Measurements from ENCODE around the gene ZBTB20.

ZBTB20 gene

GRCh38 chr3:114378760-114379159, 768.3 kb downstream of the ZBTB20 start:
- no peak overlapping the region for H3K4me3 ChIP-seq (replicated peaks; ENCODE audit: insufficient read depth, low read length)
- no peak for TF ChIP-seq CTCF (IDR thresholded peaks at IDR 0.05; ENCODE audit: insufficient read depth, low read length)
- no peak for TF ChIP-seq POLR2AphosphoS5 (IDR thresholded peaks at IDR 0.05; ENCODE audit: low read depth)
- no peak for TF ChIP-seq GABPA (IDR thresholded peaks at IDR 0.05; ENCODE audit: low read depth)
- no peak for TF ChIP-seq SPI1 (IDR thresholded peaks at IDR 0.05; ENCODE audit: borderline replicate concordance, low read depth)
- TF ChIP-seq REST (IDR thresholded peaks at IDR 0.05; ENCODE audit: insufficient replicate concordance, low read depth), result no peak
- no peaks in the 10 kb centered on the region for H3K27me3 ChIP-seq (ENCODE audit: insufficient read depth, poor library complexity, severe bottlenecking)
- DNase-seq (ENCODE audit: low read depth in 1 of 2, low spot score in 1 of 2), result no peak
- H3K27ac ChIP-seq (replicated peaks), result no peak overlapping the region

GRCh38 chr3:114377426-114377825, 769.7 kb downstream of the ZBTB20 start:
- Histone ChIP-seq H3K27me3 (ENCODE audit: insufficient read depth, poor library complexity, severe bottlenecking) (no peaks in the 10 kb centered on the region), H3K27ac (replicated peaks) (no peak overlapping the region), H3K4me3 (replicated peaks; ENCODE audit: insufficient read depth, low read length) (no peak overlapping the region)
- TF ChIP-seq SPI1 (IDR thresholded peaks at IDR 0.05; ENCODE audit: borderline replicate concordance, low read depth), result no peak
- no peak for TF ChIP-seq GABPA (IDR thresholded peaks at IDR 0.05; ENCODE audit: low read depth)
- no peak for TF ChIP-seq POLR2AphosphoS5 (IDR thresholded peaks at IDR 0.05; ENCODE audit: low read depth)
- TF ChIP-seq CTCF (IDR thresholded peaks at IDR 0.05; ENCODE audit: insufficient read depth, low read length), result no peak
- TF ChIP-seq REST (IDR thresholded peaks at IDR 0.05; ENCODE audit: insufficient replicate concordance, low read depth), result no peak
- no peak for DNase-seq (ENCODE audit: low read depth in 1 of 2, low spot score in 1 of 2)

- DNase-seq (ENCODE audit: low read depth in 1 of 2, low spot score in 1 of 2), result no peak
- TF ChIP-seq CTCF (IDR thresholded peaks at IDR 0.05; ENCODE audit: insufficient read depth, low read length) (no peak), REST (IDR thresholded peaks at IDR 0.05; ENCODE audit: insufficient replicate concordance, low read depth) (no peak)
- no peaks in the 10 kb centered on the region for H3K27me3 ChIP-seq (ENCODE audit: insufficient read depth, poor library complexity, severe bottlenecking)
- H3K4me3 ChIP-seq (replicated peaks; ENCODE audit: insufficient read depth, low read length), result no peak overlapping the region
- H3K27ac ChIP-seq (replicated peaks), result no peak overlapping the region
These were observed 770.4 kb downstream of the ZBTB20 start for GRCh38 chr3:114376516-114377185.
